SK-N-SH (cell line): ENCODE results near the gene CZIB. TPM values are rescaled to one million over a fixed set of nuclear protein-coding genes. Genes with fewer than 3 reads are reported as not detected.

Experiments
- CTCF ChIA-PET: fragments of 300-600, 350-600 bp; formaldehyde crosslinking; extraction: SDS; loops from one replicate; lab custom pipeline; 2021; lab: Yijun Ruan, JAX
- POLR2A ChIA-PET: fragments of 350-600 bp; sonication (Branson Sonifier 250); formaldehyde crosslinking; extraction: SDS; loops from one replicate; lab custom pipeline; 2020; ENCODE audit warnings: antibody characterized with exemption, inconsistent platforms; lab: Yijun Ruan, JAX
- DNase-seq: peaks from one replicate; pipeline ENCODE4 v3.0.0; 2012
- H2AFZ ChIP-seq: fragments of 200-600 bp; sonication (generic); 2 replicates; pipeline ENCODE4 v1.8.1; 2016; ENCODE audit warnings: antibody characterized with exemption, mild to moderate bottlenecking, low read depth
- H3F3A ChIP-seq: fragments of 200-600 bp; sonication (generic); replicated peaks from 2 replicates; pipeline ENCODE3; 2016; ENCODE audit warnings: antibody characterized with exemption, mild to moderate bottlenecking; ENCODE audit not compliant: insufficient read depth
- H3K27ac ChIP-seq, 2 experiments: fragments of 200-500 bp in 1 of 2; fragments of 200-600 bp in 1 of 2; sonication (Bioruptor generic) in 1 of 2; sonication (generic), shearing (Covaris generic) in 1 of 2; 2 replicates each; pipeline versions ENCODE4 v1.5.1 to v1.6.1; 2014 to 2016; ENCODE audit warnings: low read depth in 2 of 2, inconsistent platforms in 1 of 2, low read length in 1 of 2, mild to moderate bottlenecking in 1 of 2, mixed read lengths in 1 of 2
- H3K27me3 ChIP-seq: fragments of 200-600 bp; sonication (generic), shearing (Covaris generic); 2 replicates; pipeline ENCODE4 v1.6.1; 2016; ENCODE audit warnings: mixed run types; ENCODE audit not compliant: insufficient read depth
- H3K36me3 ChIP-seq, 2 experiments: fragments of 200-500 bp in 1 of 2; fragments of 200-600 bp in 1 of 2; sonication (Bioruptor generic) in 1 of 2; sonication (generic) in 1 of 2; replicated peaks in 1 of 2; 2 replicates each; pipeline versions ENCODE3 to v1.5.1; 2014 to 2016; ENCODE audit warnings: low read length in 1 of 2, mild to moderate bottlenecking in 1 of 2; ENCODE audit not compliant: insufficient read depth in 2 of 2, control insufficient read depth in 1 of 2
- H3K4me1 ChIP-seq, 2 experiments: fragments of 200-500 bp in 1 of 2; fragments of 200-600 bp in 1 of 2; sonication (Bioruptor generic) in 1 of 2; sonication (generic), shearing (Covaris generic) in 1 of 2; 2 replicates each; pipeline versions ENCODE4 v1.5.1 to v1.6.1; 2014 to 2016; ENCODE audit warnings: low read depth in 1 of 2, low read length in 1 of 2, mixed run types in 1 of 2; ENCODE audit not compliant: insufficient read depth in 2 of 2, control insufficient read depth in 1 of 2
- H3K4me2 ChIP-seq: fragments of 200-600 bp; sonication (generic), shearing (Covaris generic); 2 replicates; pipeline ENCODE4 v1.6.1; 2017; ENCODE audit warnings: mixed run types
- H3K4me3 ChIP-seq, 2 experiments: fragments of 200-500 bp in 1 of 2; fragments of 200-600 bp in 1 of 2; sonication (Bioruptor generic) in 1 of 2; sonication (generic), shearing (Covaris generic) in 1 of 2; 2 replicates each; pipeline versions ENCODE4 v1.5.1 to v1.8.1; 2014 to 2016; ENCODE audit warnings: low read depth in 2 of 2, inconsistent platforms in 1 of 2, low read length in 1 of 2, mild to moderate bottlenecking in 1 of 2, mixed read lengths in 1 of 2, moderate library complexity in 1 of 2
- H3K79me2 ChIP-seq: fragments of 200-600 bp; sonication (generic); 2 replicates; pipeline ENCODE4 v1.8.1; 2017; ENCODE audit warnings: mild to moderate bottlenecking; ENCODE audit not compliant: insufficient read depth
- H3K9ac ChIP-seq: fragments of 200-600 bp; sonication (generic); 2 replicates; pipeline ENCODE4 v1.6.1; 2017; ENCODE audit warnings: mixed run types
- H3K9me2 ChIP-seq: fragments of 200-600 bp; sonication (generic); 2 replicates; pipeline ENCODE4 v1.6.1; 2017; ENCODE audit warnings: mixed run types
- H3K9me3 ChIP-seq: fragments of 200-600 bp; sonication (generic); 2 replicates; pipeline ENCODE4 v1.6.1; 2017; ENCODE audit warnings: mixed run types, mild to moderate bottlenecking, moderate library complexity
- H4K20me1 ChIP-seq: fragments of 200-600 bp; sonication (generic); 2 replicates; pipeline ENCODE4 v1.6.1; 2017; ENCODE audit warnings: mild to moderate bottlenecking, mixed run types; ENCODE audit not compliant: insufficient read depth
- CHD2 ChIP-seq: fragments of 150-350 bp; IDR thresholded peaks from 2 replicates; pipeline ENCODE4 v1.6.1; 2018; ENCODE audit warnings: low read length; ENCODE audit not compliant: partially characterized antibody
- CTCF ChIP-seq: fragments of 200-600 bp; sonication (generic); IDR thresholded peaks from 2 replicates; pipeline ENCODE4 v1.6.1; 2017; ENCODE audit warnings: antibody characterized with exemption, mild to moderate bottlenecking, moderate library complexity
- ELF1 ChIP-seq: IDR thresholded peaks from 2 replicates; pipeline ENCODE4 v1.4.0; 2012
- EP300 ChIP-seq, 2 experiments: IDR thresholded peaks; 2 replicates each; pipeline versions ENCODE4 v1.4.0 to v1.6.1; 2012; ENCODE audit warnings: borderline replicate concordance in 1 of 2, low read depth in 1 of 2, low read length in 1 of 2
- FOXJ3 ChIP-seq: sonication (generic); formaldehyde crosslinking; IDR thresholded peaks from 2 replicates; pipeline ENCODE4 v1.5.1; 2020; ENCODE audit warnings: mild to moderate bottlenecking, missing genetic modification reagents
- FOXM1 ChIP-seq: IDR thresholded peaks from 2 replicates; pipeline ENCODE4 v1.4.0; 2012; ENCODE audit warnings: low read depth, mild to moderate bottlenecking
- IRF3 ChIP-seq: fragments of 150-350 bp; IDR thresholded peaks from 2 replicates; pipeline ENCODE4 v1.6.1; 2016; ENCODE audit warnings: mild to moderate bottlenecking, low read depth, low read length
- JUND ChIP-seq: IDR thresholded peaks from 2 replicates; pipeline ENCODE4 v1.4.0; 2012
- NFIC ChIP-seq: IDR thresholded peaks from 2 replicates; pipeline ENCODE4 v1.4.0; 2012; ENCODE audit warnings: borderline replicate concordance
- POLR2AphosphoS5 ChIP-seq: IDR thresholded peaks from 2 replicates; pipeline ENCODE4 v1.6.1; 2012; ENCODE audit warnings: low read depth, low read length
- RAD21 ChIP-seq: IDR thresholded peaks from 2 replicates; pipeline ENCODE4 v1.6.1; 2012; ENCODE audit warnings: mild to moderate bottlenecking, low read length
- RCOR1 ChIP-seq: fragments of 150-350 bp; IDR thresholded peaks from 2 replicates; pipeline ENCODE4 v1.6.1; 2017; ENCODE audit warnings: antibody characterized with exemption, low read length
- REST ChIP-seq: IDR thresholded peaks from 2 replicates; pipeline ENCODE4 v1.6.1; 2012; ENCODE audit warnings: mild to moderate bottlenecking, low read depth, low read length, moderate library complexity
- SIN3A ChIP-seq: IDR thresholded peaks from 2 replicates; pipeline ENCODE4 v1.6.1; 2012; ENCODE audit warnings: low read depth, mild to moderate bottlenecking, low read length, moderate library complexity, borderline replicate concordance
- TCF12 ChIP-seq: IDR thresholded peaks from 2 replicates; pipeline ENCODE4 v1.4.0; 2012
- ZBTB33 ChIP-seq: IDR thresholded peaks from 2 replicates; pipeline ENCODE4 v1.4.0; 2012; ENCODE audit warnings: low read depth, borderline replicate concordance
- WGBS: methylation state at CpG from one replicate; pipeline ENCODE4 v1.1.6; 2017; ENCODE audit warnings: low lambda C conversion rate; 5-methylcytosine and 5-hydroxymethylcytosine counted together
- polyA plus RNA-seq, 3 experiments: library from polyadenylated mRNA; depleted of rRNA; stranded (reverse); fragments of >200 nt; gene quantifications; 2 replicates each; pipeline ENCODE4 v1.2.3, GENCODE V29; 2012

The CZIB gene
- polyA plus RNA-seq, 1 of the 3 experiments (the other 2 are of a cell fraction), result 69.0 TPM

GRCh38 chr1:53250325-53250724 is 29.9 kb upstream of the CZIB start:
- POLR2A ChIA-PET, result interaction anchor here (0.5 kb wide), 1 partner anchor 90 kb away, joined by 3 read pairs; no protein-coding TSS in a partner anchor
- no peaks in the 10 kb centered on the region for H3K4me1 ChIP-seq
- H3K9ac ChIP-seq, result no peak overlapping the region

GRCh38 chr1:53249706-53250105 is 29.3 kb upstream of the CZIB start:
- Histone ChIP-seq H3K9me3 (no peaks in the 10 kb centered on the region), H3K4me2 (no peak overlapping the region)
- TF ChIP-seq ZBTB33 (no peak), ELF1 (no peak), IRF3 (no peak), CHD2 (no peak), FOXJ3 (no peak), JUND (no peak), REST (no peak), EP300 (IDR thresholded peaks at IDR 0.05; ENCODE audit: borderline replicate concordance in 1 of 2, low read depth in 1 of 2, low read length in 1 of 2) (no peak), SIN3A (no peak), CTCF (no peak)
- TF ChIP-seq, all 33 proteins: peak for 0
- peaks cover 16% of the 10 kb centered on the region for H3F3A ChIP-seq
- no peak overlapping the region for H3K27ac ChIP-seq
- 91% methylated on average over 3 of the region's 3 CpGs for WGBS
- H2AFZ ChIP-seq, result no peak overlapping the region
- no peak for DNase-seq
- H3K4me1 ChIP-seq, result no peaks in the 10 kb centered on the region
- CTCF ChIA-PET, result no interaction called here
- H3K4me3 ChIP-seq, result no peak overlapping the region
- no peaks in the 10 kb centered on the region for H4K20me1 ChIP-seq
- H3K36me3 ChIP-seq, result peaks cover 4 to 14% of the 10 kb centered on the region in 2 experiments
- H3K9ac ChIP-seq, result no peak overlapping the region
- no peaks in the 10 kb centered on the region for H3K79me2 ChIP-seq
- H3K9me2 ChIP-seq, result no peaks in the 10 kb centered on the region
- POLR2A ChIA-PET, result interaction anchor here (0.5 kb wide), 1 partner anchor 89 kb away, joined by 3 read pairs; no protein-coding TSS in a partner anchor
- no peaks in the 10 kb centered on the region for H3K27me3 ChIP-seq

More at GRCh38 chr1:53250325-53250724, 29.9 kb upstream of the CZIB start:
- Histone ChIP-seq H3K9me3 (no peaks in the 10 kb centered on the region), H3K27ac (no peak overlapping the region), H4K20me1 (no peaks in the 10 kb centered on the region), H3F3A (peaks cover 16% of the 10 kb centered on the region), H3K79me2 (no peaks in the 10 kb centered on the region), H3K36me3 (peaks cover 4 to 14% of the 10 kb centered on the region in 2 experiments), H3K9me2 (no peaks in the 10 kb centered on the region), H2AFZ (no peak overlapping the region), H3K4me3 (no peak overlapping the region), H3K27me3 (no peaks in the 10 kb centered on the region), H3K4me2 (no peak overlapping the region)
- TF ChIP-seq ELF1, result no peak
- TF ChIP-seq FOXM1, result no peak
- TF ChIP-seq POLR2AphosphoS5, result no peak
- no peak for TF ChIP-seq RCOR1
- TF ChIP-seq RAD21, result no peak
- TF ChIP-seq TCF12, result no peak
- TF ChIP-seq SIN3A, result no peak
- no peak for TF ChIP-seq NFIC
- DNase-seq, result no peak
- 90% methylated on average over 4 of the region's 4 CpGs for WGBS
- CTCF ChIA-PET, result interaction anchor here (1.0 kb wide), 1 partner anchor 28 kb away, joined by 3 read pairs; no protein-coding TSS in a partner anchor
